Measurements from ENCODE around the gene ARHGAP8.

DNA sequence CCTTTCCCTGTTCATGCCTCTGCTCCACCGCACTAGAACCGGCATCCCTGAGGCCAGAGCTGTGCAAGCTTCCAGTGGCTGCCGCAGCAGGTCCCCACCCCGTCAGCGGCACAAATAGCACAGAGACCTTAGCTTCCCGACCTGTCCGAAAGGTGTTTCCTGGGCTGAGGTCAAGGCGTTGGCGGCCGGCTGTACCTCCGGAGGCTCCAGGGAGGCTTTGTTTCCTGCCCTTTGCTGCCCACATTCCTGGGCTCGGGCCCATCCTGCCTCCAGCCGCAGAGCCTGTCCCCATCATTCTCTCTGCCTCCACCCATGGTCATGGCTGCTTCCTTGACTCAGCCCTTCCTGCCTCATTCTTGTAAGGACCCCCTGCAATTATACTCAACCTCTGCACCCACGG is 31.2 kb downstream of the ARHGAP8 start:
- TF ChIP-seq REPIN1 (CRISPR knock-in tag; IDR thresholded peaks at IDR 0.05; ENCODE audit: borderline replicate concordance, low read depth) (no peak), RELA (CRISPR knock-in tag; IDR thresholded peaks at IDR 0.05) (no peak)
- TF ChIP-seq, protein P1, sequence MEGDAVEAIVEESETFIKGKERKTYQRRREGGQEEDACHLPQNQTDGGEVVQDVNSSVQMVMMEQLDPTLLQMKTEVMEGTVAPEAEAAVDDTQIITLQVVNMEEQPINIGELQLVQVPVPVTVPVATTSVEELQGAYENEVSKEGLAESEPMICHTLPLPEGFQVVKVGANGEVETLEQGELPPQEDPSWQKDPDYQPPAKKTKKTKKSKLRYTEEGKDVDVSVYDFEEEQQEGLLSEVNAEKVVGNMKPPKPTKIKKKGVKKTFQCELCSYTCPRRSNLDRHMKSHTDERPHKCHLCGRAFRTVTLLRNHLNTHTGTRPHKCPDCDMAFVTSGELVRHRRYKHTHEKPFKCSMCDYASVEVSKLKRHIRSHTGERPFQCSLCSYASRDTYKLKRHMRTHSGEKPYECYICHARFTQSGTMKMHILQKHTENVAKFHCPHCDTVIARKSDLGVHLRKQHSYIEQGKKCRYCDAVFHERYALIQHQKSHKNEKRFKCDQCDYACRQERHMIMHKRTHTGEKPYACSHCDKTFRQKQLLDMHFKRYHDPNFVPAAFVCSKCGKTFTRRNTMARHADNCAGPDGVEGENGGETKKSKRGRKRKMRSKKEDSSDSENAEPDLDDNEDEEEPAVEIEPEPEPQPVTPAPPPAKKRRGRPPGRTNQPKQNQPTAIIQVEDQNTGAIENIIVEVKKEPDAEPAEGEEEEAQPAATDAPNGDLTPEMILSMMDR (CRISPR knock-in tag; IDR thresholded peaks at IDR 0.05): no peak
